ENCODE measurements around the gene C2orf15.
"Not testable (repeated sequence)": the region's sequence is repeated elsewhere in the genome, so short reads cannot be mapped to it uniquely, and the experiment has no call there.

The C2orf15 gene

GRCh38 chr2:99141110-99142108 is at the start of gene C2orf15:
Gene C2orf15 (plus strand): TSS chr2:99141707. CDS start chr2:99150559, 8,852 bp downstream.
- DNase-seq (ENCODE audit: low spot score): peak; percentile 95

- no peak for DNase-seq (ENCODE audit: low spot score)
Measured at GRCh38 chr2:99096728-99097127, 44.8 kb upstream of the C2orf15 start.

GRCh38 chr2:99101697-99102096 is 39.8 kb upstream of the C2orf15 start:
- DNase-seq (ENCODE audit: low spot score): no peak

GRCh38 chr2:99104006-99104405 is 37.5 kb upstream of the C2orf15 start:
- no peak for DNase-seq (ENCODE audit: low spot score)

GRCh38 chr2:99106913-99107312 is 34.6 kb upstream of the C2orf15 start:
- no peak for DNase-seq (ENCODE audit: low spot score)

GRCh38 chr2:99111236-99111635 is 30.3 kb upstream of the C2orf15 start:
- no peak for DNase-seq (ENCODE audit: low spot score)

- DNase-seq (ENCODE audit: low spot score): no peak
Measured at GRCh38 chr2:99111945-99112344, 29.6 kb upstream of the C2orf15 start.

- peak; percentile 51 for DNase-seq (ENCODE audit: low spot score)
Measured at GRCh38 chr2:99112617-99113016, 28.9 kb upstream of the C2orf15 start.

GRCh38 chr2:99127981-99128380 is 13.5 kb upstream of the C2orf15 start:
- DNase-seq (ENCODE audit: low spot score): no peak

GRCh38 chr2:99135044-99135556 is 6.4 kb upstream of the C2orf15 start:
- DNase-seq (ENCODE audit: low spot score): not testable (repeated sequence)

GRCh38 chr2:99139003-99139402 is 2.5 kb upstream of the C2orf15 start:
- no peak for DNase-seq (ENCODE audit: low spot score)

- DNase-seq (ENCODE audit: low spot score): no peak
Measured at GRCh38 chr2:99140056-99140859, 1.2 kb upstream of the C2orf15 start.

GRCh38 chr2:99140860-99141109 is 722 bp upstream of the C2orf15 start:
- DNase-seq (ENCODE audit: low spot score): no peak

GRCh38 chr2:99150706-99151105 is 9.2 kb downstream of the C2orf15 start:
- no peak for DNase-seq (ENCODE audit: low spot score)

GRCh38 chr2:99152199-99152895 is 10.8 kb downstream of the C2orf15 start:
- no peak for DNase-seq (ENCODE audit: low spot score)

- no peak for DNase-seq (ENCODE audit: low spot score)
Measured at GRCh38 chr2:99153921-99154604, 12.6 kb downstream of the C2orf15 start.

GRCh38 chr2:99154643-99155536 is 13.4 kb downstream of the C2orf15 start, which contains the start of the genes LIPT1 and TSGA10:
Gene LIPT1 (plus strand): TSS chr2:99154967. CDS start chr2:99161958, 6,991 bp downstream.
Gene TSGA10 (minus strand): TSS chr2:99154942. CDS start chr2:99109439, 45,503 bp downstream.
- DNase-seq (ENCODE audit: low spot score): peak; percentile 91

GRCh38 chr2:99156891-99157290 is 15.4 kb downstream of the C2orf15 start:
- no peak for DNase-seq (ENCODE audit: low spot score)

- DNase-seq (ENCODE audit: low spot score): no peak
Measured at GRCh38 chr2:99158599-99158998, 17.1 kb downstream of the C2orf15 start.

- no peak for DNase-seq (ENCODE audit: low spot score)
Measured at GRCh38 chr2:99159594-99159993, 18.1 kb downstream of the C2orf15 start.
